GM12865 (cell line): Measurements from ENCODE around the gene SAMD14.

Source experiments
- DNase-seq: peaks from one replicate; pipeline ENCODE4 v3.0.0; 2010; ENCODE audit warnings: low read depth
- H3K4me3 ChIP-seq: 2 replicates; pipeline ENCODE4 v1.5.1; 2011; ENCODE audit warnings: mild to moderate bottlenecking, low read depth, low read length, control low read depth
- TF ChIP-seq, protein P1 (sequence below): IDR thresholded peaks from 2 replicates; pipeline ENCODE4 v1.5.1; 2011; ENCODE audit warnings: low read length, control low read depth, low read depth, inconsistent platforms; ENCODE audit not compliant: insufficient read depth; ENCODE audit errors: missing control alignments

The SAMD14 gene

DNA sequence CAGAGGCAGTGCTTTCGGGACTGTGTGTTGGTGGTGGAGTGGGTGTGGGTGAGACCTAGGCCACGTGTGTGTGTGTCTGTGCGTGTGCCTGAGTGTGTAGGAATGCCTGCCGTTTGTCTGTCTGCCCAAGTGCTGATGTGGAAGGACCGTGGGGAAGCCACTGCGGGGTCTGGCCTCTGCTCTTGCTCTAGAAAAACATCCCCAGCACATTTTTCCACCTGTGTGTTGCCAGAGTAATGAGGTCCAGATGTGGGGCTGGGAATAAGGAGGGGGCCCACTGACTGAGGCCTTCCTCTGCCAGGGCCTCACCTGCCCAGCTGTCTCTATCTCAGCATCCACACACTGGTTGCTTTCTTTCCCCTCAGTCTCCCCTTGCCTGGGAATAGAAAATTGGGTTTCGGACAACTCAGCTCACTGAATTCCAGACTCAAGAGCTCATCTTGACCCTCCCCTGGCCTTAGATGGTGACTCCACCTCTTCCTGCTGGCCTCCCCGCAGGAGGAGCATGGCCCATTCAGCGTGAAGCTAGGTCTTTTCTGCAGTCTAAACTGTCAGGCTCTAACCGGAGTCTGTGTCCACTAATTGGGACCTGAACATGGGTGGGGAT lies 43.5 kb upstream of the SAMD14 start:
- H3K4me3 ChIP-seq = no peak overlapping the region
- TF ChIP-seq, protein P1, sequence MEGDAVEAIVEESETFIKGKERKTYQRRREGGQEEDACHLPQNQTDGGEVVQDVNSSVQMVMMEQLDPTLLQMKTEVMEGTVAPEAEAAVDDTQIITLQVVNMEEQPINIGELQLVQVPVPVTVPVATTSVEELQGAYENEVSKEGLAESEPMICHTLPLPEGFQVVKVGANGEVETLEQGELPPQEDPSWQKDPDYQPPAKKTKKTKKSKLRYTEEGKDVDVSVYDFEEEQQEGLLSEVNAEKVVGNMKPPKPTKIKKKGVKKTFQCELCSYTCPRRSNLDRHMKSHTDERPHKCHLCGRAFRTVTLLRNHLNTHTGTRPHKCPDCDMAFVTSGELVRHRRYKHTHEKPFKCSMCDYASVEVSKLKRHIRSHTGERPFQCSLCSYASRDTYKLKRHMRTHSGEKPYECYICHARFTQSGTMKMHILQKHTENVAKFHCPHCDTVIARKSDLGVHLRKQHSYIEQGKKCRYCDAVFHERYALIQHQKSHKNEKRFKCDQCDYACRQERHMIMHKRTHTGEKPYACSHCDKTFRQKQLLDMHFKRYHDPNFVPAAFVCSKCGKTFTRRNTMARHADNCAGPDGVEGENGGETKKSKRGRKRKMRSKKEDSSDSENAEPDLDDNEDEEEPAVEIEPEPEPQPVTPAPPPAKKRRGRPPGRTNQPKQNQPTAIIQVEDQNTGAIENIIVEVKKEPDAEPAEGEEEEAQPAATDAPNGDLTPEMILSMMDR = no peak
- DNase-seq = no peak

DNA sequence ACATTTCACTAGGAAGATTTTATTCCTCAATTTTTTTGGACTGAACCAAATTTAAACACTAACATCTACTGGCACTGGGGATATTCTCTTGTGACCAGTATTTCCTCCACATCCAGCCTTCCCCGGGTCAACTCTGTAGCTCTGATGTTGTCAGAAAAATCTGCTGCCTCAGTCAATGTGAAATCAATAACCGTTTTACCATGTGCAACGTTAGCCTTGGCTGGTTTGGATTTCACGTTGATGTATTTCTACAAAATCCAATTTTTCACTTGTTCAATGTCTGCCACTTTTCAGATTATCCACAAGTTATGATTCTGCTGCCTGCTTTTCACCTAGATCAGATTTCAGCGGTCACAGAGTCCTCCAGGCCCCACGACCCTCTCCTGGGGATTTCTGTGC lies 43.0 kb upstream of the SAMD14 start:
- TF ChIP-seq, protein P1 = no peak
- no peak overlapping the region for H3K4me3 ChIP-seq
- no peak for DNase-seq

DNA sequence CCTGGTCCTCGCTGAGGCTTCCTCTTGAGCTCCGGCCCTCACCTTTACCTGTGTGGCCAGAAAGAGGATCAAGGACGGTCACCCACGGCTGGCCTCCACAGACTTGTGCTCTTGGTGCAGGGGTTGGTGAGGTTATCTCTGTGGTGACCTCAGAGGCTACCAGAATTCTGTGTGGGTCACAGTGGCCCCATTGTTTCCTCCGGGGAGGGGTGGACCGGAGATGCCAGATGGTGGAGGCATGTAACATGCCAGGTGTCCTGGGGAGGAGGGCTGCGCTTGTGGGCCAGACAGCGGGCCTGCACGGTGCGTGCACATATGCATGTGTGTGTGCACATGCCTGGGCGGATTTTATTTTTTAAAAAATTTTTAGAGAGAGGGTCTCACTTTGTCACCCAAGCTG lies 42.2 kb upstream of the SAMD14 start:
- TF ChIP-seq, protein P1 = no peak
- DNase-seq = no peak

DNA sequence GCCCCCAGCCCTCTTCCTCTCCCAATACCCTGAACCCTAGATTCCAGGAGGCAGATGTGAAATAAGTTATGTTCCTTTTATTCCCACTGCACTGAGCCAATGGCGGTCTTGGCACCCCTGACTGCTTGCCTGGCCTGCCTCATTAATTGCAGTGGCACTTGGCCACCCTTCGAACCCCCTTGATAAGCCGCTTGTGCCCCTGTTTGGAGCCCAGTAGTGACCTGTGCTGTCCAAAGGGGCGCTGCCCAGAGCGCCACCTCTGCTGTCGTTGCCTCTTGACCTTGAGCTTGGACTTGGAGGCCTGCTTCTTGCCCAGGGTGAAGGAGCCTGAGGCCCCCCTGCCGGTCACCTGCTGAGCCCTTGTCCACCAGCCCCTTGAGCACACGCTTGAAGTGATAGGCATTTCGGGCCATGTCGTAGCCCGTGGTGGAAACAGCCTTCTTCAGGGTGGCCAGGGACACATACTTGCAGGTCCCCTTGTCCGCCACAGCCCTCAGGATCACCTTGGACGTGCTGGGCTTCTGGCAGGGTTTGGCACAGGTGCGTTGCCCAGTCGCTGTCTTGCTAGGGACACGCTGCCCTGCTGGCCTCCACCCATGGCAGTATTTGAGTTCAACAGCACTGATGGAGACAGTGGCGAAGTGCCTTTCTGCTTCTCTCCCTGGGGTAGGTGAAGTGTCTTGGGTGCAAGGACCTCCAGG lies 41.6 kb upstream of the SAMD14 start:
- no peak overlapping the region for H3K4me3 ChIP-seq
- TF ChIP-seq, protein P1 = no peak
- no peak for DNase-seq

More for the DNA sequence above, 42.2 kb upstream of the SAMD14 start:
- H3K4me3 ChIP-seq = no peak overlapping the region

DNA sequence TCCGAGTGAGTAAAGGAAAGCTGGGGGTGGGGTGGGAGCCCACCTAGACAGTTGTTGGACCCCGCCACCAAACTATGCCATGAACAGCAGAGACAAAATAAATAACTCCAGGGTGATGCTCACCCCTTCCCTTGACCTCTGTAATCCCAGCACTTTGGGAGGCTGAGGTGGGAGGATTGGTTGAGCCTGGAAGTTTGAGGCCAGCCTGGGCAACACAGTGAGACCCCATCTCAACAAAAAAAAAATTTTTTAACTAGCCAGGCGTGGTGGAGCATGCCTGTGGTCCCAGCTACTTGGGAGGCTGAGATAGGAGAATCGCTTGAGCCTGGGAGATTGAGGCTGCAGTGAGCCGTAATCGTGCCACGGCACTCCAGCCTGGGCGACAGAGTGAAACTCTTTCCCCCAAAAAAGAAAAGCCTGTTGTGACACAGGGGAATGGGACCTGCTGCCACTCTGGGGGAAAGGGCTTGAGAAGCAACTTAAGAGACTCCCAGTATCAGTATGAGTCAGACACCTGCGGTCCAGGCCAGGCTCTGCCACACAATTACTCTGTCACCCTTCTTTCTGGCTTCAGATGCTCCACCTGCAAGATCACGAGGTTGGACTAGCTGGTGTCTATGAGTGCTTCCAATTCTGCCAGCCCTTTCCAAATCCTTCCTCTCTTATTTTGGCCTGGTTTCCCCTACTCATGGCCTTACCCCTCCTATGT lies 40.9 kb upstream of the SAMD14 start:
- H3K4me3 ChIP-seq = no peak overlapping the region
- TF ChIP-seq, protein P1 = no peak
- peak; percentile 83 for DNase-seq

DNA sequence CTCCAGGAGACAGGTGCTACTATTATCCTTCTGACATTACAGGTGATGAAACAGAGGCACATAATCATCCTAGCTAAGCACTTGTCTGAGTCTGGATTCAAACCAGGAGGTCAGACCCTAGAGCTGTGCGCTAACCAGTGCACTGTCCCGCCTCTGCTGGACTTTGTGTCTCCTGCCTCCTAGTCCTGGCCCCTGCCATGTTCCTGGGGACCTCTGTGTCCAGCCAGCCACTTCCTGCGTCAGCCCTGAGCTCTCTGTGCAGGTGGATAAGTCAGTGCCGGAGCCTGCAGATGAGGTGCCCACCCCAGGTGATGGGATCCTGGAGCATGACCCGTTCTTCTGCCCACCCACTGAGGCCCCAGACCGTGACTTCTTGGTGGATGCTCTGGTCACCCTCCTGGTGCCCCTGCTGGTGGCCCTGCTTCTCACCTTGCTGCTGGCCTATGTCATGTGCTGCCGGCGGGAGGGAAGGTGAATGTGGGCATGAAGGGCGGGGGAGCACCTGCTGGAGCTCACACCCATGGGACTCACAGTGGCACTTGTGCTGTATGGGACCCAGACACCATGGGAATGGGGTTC lies 40.0 kb upstream of the SAMD14 start:
- TF ChIP-seq, protein P1 = no peak
- no peak overlapping the region for H3K4me3 ChIP-seq
- DNase-seq = no peak
